Mammary epithelial cell (primary cell): ENCODE results near the gene TACO1.

Experiments
- CTCF ChIP-seq, 2 donors: IDR thresholded peaks in 1 of 2; conservative IDR thresholded peaks in 1 of 2; 2 replicates each; pipeline ENCODE4 v1.5.1; 2011 to 2012; ENCODE audit warnings: inconsistent platforms in 2 of 2, low read length in 2 of 2, mild to moderate bottlenecking in 2 of 2, control low read depth in 1 of 2, low read depth in 1 of 2; ENCODE audit not compliant: insufficient read depth in 1 of 2; ENCODE audit errors: extremely low read depth in 1 of 2
- EZH2 ChIP-seq: IDR thresholded peaks from 2 replicates; pipeline ENCODE4 v1.6.1; 2012; ENCODE audit warnings: low read length, inconsistent platforms, borderline replicate concordance

GRCh38 chr17:63657786-63658185 is 57.1 kb downstream of the TACO1 start:
- no peak for TF ChIP-seq CTCF (conservative IDR thresholded peaks at IDR 0.05 in 1 of 2, IDR thresholded peaks at IDR 0.05 in 1 of 2; ENCODE audit: extremely low read depth in 1 of 2, insufficient read depth in 1 of 2, low read depth in 1 of 2, low read length in 2 of 2)
- TF ChIP-seq EZH2 = no peak
